GM10266 (cell line): ENCODE data around the gene IP6K3.

Source experiments
- DNase-seq: peaks from one replicate; pipeline ENCODE4 v3.0.0; 2012; ENCODE audit errors: extremely low spot score
- TF ChIP-seq, protein P1 (sequence below): IDR thresholded peaks from 2 replicates; pipeline ENCODE4 v1.5.1; 2012; ENCODE audit warnings: mild to moderate bottlenecking, low read depth; ENCODE audit not compliant: control insufficient read depth, insufficient read depth; ENCODE audit errors: missing control alignments

Gene IP6K3

DNA sequence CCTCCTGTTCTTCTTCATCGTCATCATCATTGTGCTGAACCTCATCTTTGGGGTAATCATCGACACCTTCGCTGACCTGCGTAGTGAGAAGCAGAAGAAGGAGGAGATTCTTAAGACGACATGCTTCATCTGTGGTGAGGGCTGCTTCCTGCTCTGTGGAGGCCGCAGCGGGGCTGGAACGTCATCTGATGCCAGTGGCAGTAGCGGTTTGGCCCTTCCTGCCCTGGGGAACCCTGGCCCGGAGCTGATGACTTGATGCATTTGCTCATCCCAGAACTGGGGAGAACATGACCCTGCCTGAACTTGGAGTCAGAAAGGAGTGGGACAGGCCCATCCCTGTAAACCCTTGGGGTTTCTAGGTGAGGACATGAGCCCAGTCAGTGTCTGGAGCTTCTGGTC, 53.9 kb downstream of the IP6K3 start:
- TF ChIP-seq, protein P1, sequence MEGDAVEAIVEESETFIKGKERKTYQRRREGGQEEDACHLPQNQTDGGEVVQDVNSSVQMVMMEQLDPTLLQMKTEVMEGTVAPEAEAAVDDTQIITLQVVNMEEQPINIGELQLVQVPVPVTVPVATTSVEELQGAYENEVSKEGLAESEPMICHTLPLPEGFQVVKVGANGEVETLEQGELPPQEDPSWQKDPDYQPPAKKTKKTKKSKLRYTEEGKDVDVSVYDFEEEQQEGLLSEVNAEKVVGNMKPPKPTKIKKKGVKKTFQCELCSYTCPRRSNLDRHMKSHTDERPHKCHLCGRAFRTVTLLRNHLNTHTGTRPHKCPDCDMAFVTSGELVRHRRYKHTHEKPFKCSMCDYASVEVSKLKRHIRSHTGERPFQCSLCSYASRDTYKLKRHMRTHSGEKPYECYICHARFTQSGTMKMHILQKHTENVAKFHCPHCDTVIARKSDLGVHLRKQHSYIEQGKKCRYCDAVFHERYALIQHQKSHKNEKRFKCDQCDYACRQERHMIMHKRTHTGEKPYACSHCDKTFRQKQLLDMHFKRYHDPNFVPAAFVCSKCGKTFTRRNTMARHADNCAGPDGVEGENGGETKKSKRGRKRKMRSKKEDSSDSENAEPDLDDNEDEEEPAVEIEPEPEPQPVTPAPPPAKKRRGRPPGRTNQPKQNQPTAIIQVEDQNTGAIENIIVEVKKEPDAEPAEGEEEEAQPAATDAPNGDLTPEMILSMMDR: no peak
- peak; percentile 54 for DNase-seq

DNA sequence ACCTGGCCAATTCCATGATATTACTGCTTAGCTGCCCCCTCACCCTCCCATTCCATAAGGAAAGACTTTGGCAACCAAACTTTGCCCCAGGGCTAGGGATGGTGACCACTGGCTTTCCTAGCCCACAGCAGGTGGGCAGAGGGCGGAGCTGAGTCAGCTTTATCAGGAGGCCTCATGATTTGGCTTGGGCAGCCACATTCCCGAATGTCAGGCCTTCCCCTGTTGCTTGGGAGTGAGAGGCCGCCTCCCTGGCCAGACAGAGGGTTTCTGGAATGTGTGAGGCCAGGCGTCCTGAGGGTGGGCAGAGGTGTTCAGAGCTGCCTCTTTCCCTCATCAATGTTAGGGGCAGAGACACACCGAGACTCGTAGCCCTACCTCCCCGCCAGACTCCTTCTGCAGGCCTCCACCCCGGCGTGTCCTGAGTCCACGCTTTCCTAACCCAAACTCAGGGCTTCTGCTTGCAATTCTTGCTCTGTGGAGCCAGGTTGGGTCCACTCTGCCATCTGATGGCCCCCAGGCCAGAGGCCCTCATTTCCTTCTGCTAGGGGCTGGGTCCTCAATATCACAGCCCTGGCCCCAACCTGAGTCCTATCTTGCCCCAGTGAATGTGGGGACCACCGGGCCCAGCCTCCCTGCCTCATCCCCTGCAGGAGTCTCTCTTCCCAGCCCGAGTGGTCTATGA, 54.5 kb downstream of the IP6K3 start:
- TF ChIP-seq, protein P1: no peak
- DNase-seq: no peak

DNA sequence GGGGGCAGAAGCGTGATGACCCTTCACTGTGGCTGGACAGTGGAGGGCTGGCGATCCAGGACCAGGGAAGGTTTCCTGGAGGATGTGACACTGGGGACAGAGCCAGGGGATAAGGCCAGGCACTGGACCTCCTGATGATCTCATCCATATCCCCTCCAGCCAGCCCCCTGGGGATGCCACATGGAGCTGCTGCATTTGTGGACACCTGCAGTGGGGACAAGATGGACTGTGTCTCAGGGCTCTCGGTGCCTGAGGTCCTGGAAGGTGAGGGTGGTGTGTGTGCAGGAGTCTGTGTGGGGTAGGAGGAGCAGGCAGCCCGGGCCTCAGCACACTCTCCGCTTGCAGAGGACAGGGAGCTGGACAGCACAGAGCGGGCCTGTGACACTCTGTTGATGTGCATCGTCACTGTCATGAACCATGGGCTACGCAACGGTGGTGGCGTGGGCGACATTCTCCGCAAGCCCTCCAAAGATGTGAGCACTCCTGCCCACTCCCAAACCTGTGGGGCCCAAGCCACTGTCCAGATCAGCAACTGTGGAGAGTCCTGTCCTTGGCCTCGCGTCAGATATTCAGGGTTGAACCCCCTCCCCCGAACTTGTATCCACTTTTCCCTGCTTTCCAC, 55.1 kb downstream of the IP6K3 start:
- TF ChIP-seq, protein P1: no peak
- DNase-seq: no peak

DNA sequence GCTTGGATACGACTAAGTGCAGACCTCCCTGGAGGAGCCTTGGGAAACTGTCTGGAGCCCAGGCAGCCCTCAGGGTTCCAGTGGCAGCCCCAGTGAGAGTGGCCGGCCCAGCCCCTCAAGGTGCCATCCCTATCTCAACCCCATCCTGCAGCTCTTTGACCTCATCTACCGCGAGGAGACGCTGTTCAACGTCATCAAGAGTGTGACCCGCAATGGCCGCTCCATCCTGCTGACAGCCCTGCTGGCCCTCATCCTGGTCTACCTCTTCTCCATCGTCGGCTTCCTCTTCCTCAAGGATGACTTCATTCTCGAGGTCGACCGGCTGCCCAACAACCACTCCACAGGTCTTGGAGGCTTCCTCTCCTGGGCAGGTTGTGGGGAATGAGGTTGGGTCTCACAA, 55.9 kb downstream of the IP6K3 start:
- TF ChIP-seq, protein P1: no peak
- no peak for DNase-seq

DNA sequence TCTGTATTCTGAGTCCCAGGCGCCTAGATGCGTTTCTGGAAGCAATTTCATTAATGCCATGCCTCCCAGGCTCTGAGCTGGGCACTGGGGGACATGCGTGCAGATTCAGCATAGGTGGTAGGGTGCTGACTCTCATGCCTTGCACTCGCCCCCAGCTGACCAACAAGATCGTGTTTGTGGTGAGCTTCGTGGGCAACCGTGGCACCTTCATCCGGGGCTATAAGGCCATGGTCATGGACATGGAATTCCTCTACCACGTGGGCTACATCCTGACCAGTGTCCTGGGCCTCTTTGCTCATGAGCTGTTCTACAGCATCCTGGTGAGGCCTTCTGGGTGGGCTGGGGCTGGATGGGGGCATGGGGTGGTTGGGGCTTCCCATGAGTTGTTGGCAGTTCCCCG, 56.8 kb downstream of the IP6K3 start:
- no peak for DNase-seq
- TF ChIP-seq, protein P1: no peak

DNA sequence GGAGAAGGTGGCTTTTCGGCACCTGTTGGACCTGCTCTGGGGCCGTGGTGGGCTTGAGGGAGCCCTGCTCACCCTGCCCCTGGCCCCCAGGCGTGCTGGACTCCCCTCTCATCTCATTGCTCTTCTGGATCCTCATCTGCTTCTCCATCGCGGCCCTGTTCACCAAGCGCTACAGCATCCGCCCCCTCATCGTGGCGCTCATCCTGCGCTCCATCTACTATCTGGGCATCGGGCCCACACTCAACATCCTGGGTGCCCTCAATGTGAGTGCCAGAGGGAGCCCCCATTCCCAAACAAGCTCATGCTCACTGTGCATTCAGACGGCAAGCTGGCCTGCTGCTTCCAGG, 57.6 kb downstream of the IP6K3 start:
- DNase-seq: no peak
- TF ChIP-seq, protein P1: no peak

DNA sequence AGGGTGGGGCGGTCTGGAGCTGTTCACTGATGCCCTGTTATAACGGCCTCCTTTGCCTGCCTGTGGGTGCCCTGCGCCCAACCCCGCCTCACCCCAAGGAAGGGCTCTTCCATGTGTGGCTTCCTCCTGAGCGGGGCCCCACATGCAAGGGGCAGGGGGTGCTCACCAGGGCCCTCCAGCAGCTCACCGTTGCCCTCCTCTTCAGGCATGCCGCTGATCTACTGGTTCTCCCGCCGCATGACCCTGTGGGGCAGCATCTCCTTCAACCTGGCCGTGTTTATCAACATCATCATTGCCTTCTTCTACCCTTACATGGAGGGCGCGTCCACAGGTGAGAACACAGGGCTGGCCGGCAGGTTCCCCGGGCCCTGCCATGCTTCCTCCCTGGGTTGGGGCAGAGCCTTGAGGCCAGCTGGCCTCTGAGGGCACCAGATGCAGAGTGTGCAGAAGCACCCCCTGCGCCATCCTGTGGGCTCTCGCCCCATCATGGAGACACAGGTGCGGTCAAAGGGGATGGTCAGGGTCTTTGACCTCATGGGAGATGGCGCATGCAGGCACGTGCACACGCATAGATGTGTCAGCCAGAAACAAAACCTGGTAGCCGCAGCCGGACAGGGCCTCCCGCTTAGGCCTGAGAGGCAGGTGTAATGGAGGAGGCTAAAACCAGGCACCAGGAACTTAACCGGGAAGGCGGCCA, 58.1 kb downstream of the IP6K3 start:
- TF ChIP-seq, protein P1: no peak
- DNase-seq: no peak
